HepG2 (cell line): ENCODE results near the gene PDIA2.
"Not testable (repeated sequence)": the region's sequence is repeated elsewhere in the genome, so short reads cannot be mapped to it uniquely, and the experiment has no call there.

Source experiments
- BRCA1 ChIP-seq: sonication (generic); formaldehyde crosslinking; IDR thresholded peaks from 2 replicates; pipeline ENCODE4 v1.4.0; 2020; ENCODE audit warnings: missing genetic modification reagents
- CREB1 ChIP-seq, 2 experiments: fragments of 450-650 bp in 1 of 2; IDR thresholded peaks; 2 replicates each; pipeline ENCODE4 v1.6.1; 2016 to 2017; ENCODE audit warnings: control low read depth in 1 of 2, mild to moderate bottlenecking in 1 of 2, missing compliant biosample characterization in 1 of 2, missing genetic modification characterization in 1 of 2
- CTCF ChIP-seq: sonication (generic); formaldehyde crosslinking; IDR thresholded peaks from 2 replicates; pipeline ENCODE4 v1.5.0; 2020; ENCODE audit warnings: mild to moderate bottlenecking, missing genetic modification reagents, moderate library complexity
- SP5 ChIP-seq: IDR thresholded peaks from 2 replicates; pipeline ENCODE4 v1.6.1; 2016; ENCODE audit warnings: low read depth, borderline replicate concordance
- TCF7 ChIP-seq: sonication (generic); IDR thresholded peaks from 2 replicates; pipeline ENCODE4 v1.6.1; 2016; ENCODE audit warnings: antibody characterized with exemption, low read depth
- ZBTB40 ChIP-seq, 2 experiments: fragments of 450-650 bp in 1 of 2; sonication (generic) in 1 of 2; formaldehyde crosslinking in 1 of 2; IDR thresholded peaks; 2 replicates each; pipeline versions ENCODE4 v1.6.1 to v1.8.0; 2016 to 2022; ENCODE audit warnings: antibody characterized with exemption in 1 of 2, mild to moderate bottlenecking in 1 of 2, missing genetic modification reagents in 1 of 2
- ZNF142 ChIP-seq: sonication (generic); formaldehyde crosslinking; IDR thresholded peaks from 2 replicates; pipeline ENCODE4 v1.4.0; 2020; ENCODE audit warnings: missing genetic modification reagents
- ZSCAN30 ChIP-seq: sonication (generic); formaldehyde crosslinking; IDR thresholded peaks from 2 replicates; pipeline ENCODE4 v1.5.0; 2020; ENCODE audit warnings: mild to moderate bottlenecking, missing genetic modification reagents

- TF ChIP-seq BRCA1 (CRISPR knock-in tag); TCF7; SP5 (CRISPR knock-in tag); ZBTB40 (IDR thresholded peaks at IDR 0.05); ZBTB40 (CRISPR knock-in tag; IDR thresholded peaks at IDR 0.05); CTCF; CREB1 (IDR thresholded peaks at IDR 0.05); CREB1 (CRISPR knock-in tag; IDR thresholded peaks at IDR 0.05); ZNF142 (CRISPR knock-in tag); ZSCAN30 (CRISPR knock-in tag): not testable (repeated sequence)
These were observed 52.1 kb downstream of the PDIA2 start for GRCh38 chr16:334861-335632.
